Measurements from ENCODE around the gene GALNT1.
A peak's percentile ranks its signal among the peaks of the same experiment; 100 is the strongest.

The GALNT1 gene

DNA sequence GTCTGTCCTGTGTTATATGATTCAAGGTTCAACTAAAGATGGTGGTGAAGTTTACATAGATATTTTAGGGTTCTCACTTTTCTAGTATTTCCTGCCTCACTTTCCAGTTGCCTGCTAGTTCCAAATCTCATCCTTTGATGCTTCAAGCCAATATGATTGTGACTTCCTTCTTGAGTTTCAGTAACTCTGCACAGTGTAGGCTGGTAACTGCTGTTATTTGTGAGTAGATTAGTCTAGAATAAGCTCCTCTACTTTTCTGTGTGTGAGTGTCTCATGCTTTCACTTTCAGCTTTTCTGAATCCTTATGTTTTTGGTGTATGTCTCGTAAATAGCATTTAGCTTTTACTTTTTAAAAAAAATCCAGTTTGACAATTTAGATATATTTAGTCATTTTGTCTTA is 42.6 kb downstream of the GALNT1 start:
- TF ChIP-seq SPI1 (IDR thresholded peaks at IDR 0.05; ENCODE audit: low read depth, low read length) (peak; percentile 13; the same call in 1 of the 2 replicates), POLR2AphosphoS5 (IDR thresholded peaks at IDR 0.05; ENCODE audit: low read depth, low read length) (no peak)
- DNase-seq (ENCODE audit: insufficient read length, low spot score) (no peak), FAIRE-seq (peak; percentile 79)

DNA sequence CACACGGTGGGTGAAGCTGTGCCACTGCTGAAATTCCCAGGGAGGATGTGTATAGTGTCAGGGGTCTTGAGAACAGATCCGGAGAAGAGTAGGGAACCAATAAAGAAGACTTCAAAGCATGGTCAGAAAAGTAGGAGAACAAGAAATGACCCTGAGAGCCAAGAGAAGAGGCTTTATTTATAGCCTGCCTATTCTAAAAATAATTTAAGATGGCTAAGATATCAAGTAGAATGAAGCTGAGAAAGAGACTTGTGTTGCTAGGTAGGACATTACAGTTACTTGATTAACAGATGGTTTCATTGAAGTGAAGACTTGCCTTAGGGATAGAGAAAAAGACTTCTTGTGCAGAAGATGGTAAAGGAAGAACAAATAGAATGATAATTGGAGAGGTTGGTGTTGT is 43.7 kb downstream of the GALNT1 start:
- DNase-seq (ENCODE audit: insufficient read length, low spot score): no peak
- TF ChIP-seq POLR2A (IDR thresholded peaks at IDR 0.05; ENCODE audit: low read depth, low read length) (no peak), SPI1 (IDR thresholded peaks at IDR 0.05; ENCODE audit: low read depth, low read length) (no peak), PAX5 (IDR thresholded peaks at IDR 0.05; ENCODE audit: insufficient read depth, low read length, severe bottlenecking) (no peak), POU2F2 (IDR thresholded peaks at IDR 0.05; ENCODE audit: low read depth, low read length) (no peak), TAF1 (IDR thresholded peaks at IDR 0.05; ENCODE audit: low read depth, low read length) (no peak), POLR2AphosphoS5 (IDR thresholded peaks at IDR 0.05; ENCODE audit: low read depth, low read length) (no peak)
- no peak for FAIRE-seq

DNA sequence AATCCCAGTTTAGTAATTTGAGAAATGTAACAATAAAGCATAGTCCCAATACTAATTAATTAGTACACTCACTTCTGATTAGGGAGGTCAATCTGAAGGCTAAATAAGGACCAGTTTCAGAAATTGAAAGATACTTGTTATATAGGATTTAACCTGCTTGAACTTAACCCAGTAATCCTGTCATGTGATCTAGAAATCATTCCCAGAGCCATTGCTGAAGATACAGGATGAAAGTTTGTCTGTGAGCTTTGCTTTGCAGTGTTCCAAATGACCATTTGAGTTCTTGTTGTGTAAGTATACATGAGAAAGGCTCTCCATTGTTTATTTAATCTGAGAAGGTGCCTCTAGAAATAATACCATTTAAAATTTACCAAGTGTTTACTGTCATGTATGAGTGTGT is 52.2 kb downstream of the GALNT1 start:
- DNase-seq (ENCODE audit: insufficient read length, low spot score) (no peak), FAIRE-seq (no peak)
- TF ChIP-seq POLR2AphosphoS5 (IDR thresholded peaks at IDR 0.05; ENCODE audit: low read depth, low read length): no peak
- no peak for TF ChIP-seq POLR2A (IDR thresholded peaks at IDR 0.05; ENCODE audit: low read depth, low read length)
- no peak for TF ChIP-seq PAX5 (IDR thresholded peaks at IDR 0.05; ENCODE audit: insufficient read depth, low read length, severe bottlenecking)
- TF ChIP-seq POU2F2 (IDR thresholded peaks at IDR 0.05; ENCODE audit: low read depth, low read length): no peak
- no peak for TF ChIP-seq SPI1 (IDR thresholded peaks at IDR 0.05; ENCODE audit: low read depth, low read length)
- no peak for TF ChIP-seq TAF1 (IDR thresholded peaks at IDR 0.05; ENCODE audit: low read depth, low read length)

DNA sequence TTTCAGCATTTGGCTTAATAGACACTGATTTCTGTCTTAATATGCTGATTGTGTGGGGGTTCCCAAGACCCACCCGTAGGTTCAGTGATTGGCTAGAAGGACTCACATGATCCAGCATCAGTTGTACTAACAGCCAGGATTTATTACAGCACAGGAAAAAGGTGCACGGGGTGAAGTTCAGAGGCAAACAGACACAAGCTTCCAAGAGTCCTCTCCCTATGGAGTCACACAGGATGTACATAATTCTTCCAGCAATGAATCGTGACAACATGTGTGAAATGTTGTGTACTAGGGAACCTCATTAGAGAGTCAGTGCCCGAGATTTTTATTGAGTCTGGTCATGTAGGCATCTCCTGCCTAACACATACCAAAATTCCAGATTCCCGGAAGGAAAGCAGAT is 52.8 kb downstream of the GALNT1 start:
- DNase-seq (ENCODE audit: insufficient read length, low spot score) (no peak), FAIRE-seq (no peak)
- TF ChIP-seq PAX5 (IDR thresholded peaks at IDR 0.05; ENCODE audit: insufficient read depth, low read length, severe bottlenecking) (no peak), POLR2A (IDR thresholded peaks at IDR 0.05; ENCODE audit: low read depth, low read length) (no peak), POU2F2 (IDR thresholded peaks at IDR 0.05; ENCODE audit: low read depth, low read length) (no peak), SPI1 (IDR thresholded peaks at IDR 0.05; ENCODE audit: low read depth, low read length) (no peak), TAF1 (IDR thresholded peaks at IDR 0.05; ENCODE audit: low read depth, low read length) (no peak), POLR2AphosphoS5 (IDR thresholded peaks at IDR 0.05; ENCODE audit: low read depth, low read length) (no peak)

DNA sequence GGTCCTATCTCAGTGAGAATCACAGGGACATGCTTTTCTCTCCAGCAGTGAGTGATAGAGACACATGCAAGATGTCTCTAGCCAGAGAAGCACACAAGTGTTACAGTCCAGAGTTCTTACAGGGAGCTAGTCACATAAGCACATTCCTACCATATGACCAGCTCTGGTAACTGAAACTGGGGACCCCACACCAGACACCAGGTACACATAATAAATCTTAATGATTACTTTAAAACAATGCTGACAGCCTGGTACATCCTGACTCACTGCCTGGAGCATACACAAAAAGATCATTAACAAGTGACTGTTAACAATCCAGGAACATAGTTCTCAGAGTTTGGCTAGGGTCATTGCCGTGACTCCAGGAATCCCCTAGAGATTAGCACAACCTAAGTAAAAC is 53.6 kb downstream of the GALNT1 start:
- FAIRE-seq (no peak), DNase-seq (ENCODE audit: insufficient read length, low spot score) (no peak)
- TF ChIP-seq POU2F2 (IDR thresholded peaks at IDR 0.05; ENCODE audit: low read depth, low read length): no peak
- no peak for TF ChIP-seq PAX5 (IDR thresholded peaks at IDR 0.05; ENCODE audit: insufficient read depth, low read length, severe bottlenecking)
- no peak for TF ChIP-seq SPI1 (IDR thresholded peaks at IDR 0.05; ENCODE audit: low read depth, low read length)
- TF ChIP-seq POLR2A (IDR thresholded peaks at IDR 0.05; ENCODE audit: low read depth, low read length): no peak

DNA sequence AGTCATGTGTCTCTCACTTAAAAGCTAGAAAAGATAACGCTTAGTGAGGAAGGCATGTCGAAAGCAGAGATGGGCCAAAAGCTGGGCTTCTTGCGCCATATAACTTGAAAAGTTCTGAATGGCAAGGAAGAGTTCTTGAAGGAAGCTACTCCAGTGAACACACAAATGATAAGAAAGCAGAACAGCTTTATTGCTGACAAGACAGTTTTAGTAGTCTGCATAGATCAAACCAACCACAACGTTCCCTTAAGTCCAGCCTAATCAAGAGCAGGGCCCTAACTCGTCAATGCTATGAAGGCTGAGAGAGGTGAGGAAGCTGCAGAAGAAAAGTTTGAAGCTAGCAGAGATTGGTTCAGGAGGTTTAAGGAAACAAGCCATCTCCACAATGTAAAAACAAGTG is 55.7 kb downstream of the GALNT1 start:
- TF ChIP-seq POLR2AphosphoS5 (IDR thresholded peaks at IDR 0.05; ENCODE audit: low read depth, low read length): no peak
- TF ChIP-seq PAX5 (IDR thresholded peaks at IDR 0.05; ENCODE audit: insufficient read depth, low read length, severe bottlenecking): no peak
- TF ChIP-seq POLR2A (IDR thresholded peaks at IDR 0.05; ENCODE audit: low read depth, low read length): no peak
- no peak for TF ChIP-seq TAF1 (IDR thresholded peaks at IDR 0.05; ENCODE audit: low read depth, low read length)
- no peak for TF ChIP-seq SPI1 (IDR thresholded peaks at IDR 0.05; ENCODE audit: low read depth, low read length)
- no peak for TF ChIP-seq POU2F2 (IDR thresholded peaks at IDR 0.05; ENCODE audit: low read depth, low read length)
- DNase-seq (ENCODE audit: insufficient read length, low spot score): no peak
- FAIRE-seq: no peak

DNA sequence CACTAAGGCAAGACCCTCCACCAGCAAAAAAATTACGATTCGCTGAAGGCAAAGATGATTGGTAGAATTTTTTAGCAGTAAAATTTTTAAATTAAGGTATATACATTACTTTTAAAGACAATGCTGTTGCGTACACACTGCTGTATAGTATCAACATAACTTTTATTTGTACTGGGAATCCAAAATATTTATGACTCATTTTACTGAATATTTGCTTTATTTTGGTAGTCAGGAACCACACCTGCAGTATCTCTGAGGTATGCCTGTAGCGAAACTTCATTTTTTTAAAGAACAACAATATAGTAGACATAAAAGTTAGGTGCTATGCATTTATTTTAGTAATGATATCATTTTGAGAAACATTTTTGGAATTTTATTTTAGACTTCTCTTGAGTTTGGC is 57.8 kb downstream of the GALNT1 start:
- no peak for DNase-seq (ENCODE audit: insufficient read length, low spot score)
- TF ChIP-seq PAX5 (IDR thresholded peaks at IDR 0.05; ENCODE audit: insufficient read depth, low read length, severe bottlenecking): no peak
- no peak for TF ChIP-seq POLR2A (IDR thresholded peaks at IDR 0.05; ENCODE audit: low read depth, low read length)
- FAIRE-seq: no peak

DNA sequence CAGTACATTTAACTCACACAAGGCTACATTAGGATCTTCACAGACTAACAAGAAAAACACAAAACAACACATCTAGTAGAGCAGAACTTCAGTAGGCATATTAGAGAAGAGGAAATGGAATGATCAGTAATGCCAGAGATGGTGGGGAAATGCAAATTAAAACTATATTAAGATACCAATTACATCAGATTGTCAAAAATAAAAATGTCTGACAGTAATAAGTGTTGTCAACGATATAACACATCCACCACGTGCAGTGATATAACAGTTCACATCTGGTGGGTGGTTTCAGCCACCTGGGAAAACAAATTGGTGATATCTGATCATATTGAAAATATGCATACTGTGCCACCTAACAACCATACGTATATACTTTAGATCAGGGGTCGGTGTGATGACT is 59.9 kb downstream of the GALNT1 start:
- FAIRE-seq (peak; percentile 43), DNase-seq (ENCODE audit: insufficient read length, low spot score) (no peak)
- TF ChIP-seq SPI1 (IDR thresholded peaks at IDR 0.05; ENCODE audit: low read depth, low read length): no peak
- no peak for TF ChIP-seq POU2F2 (IDR thresholded peaks at IDR 0.05; ENCODE audit: low read depth, low read length)
- no peak for TF ChIP-seq TAF1 (IDR thresholded peaks at IDR 0.05; ENCODE audit: low read depth, low read length)
- no peak for TF ChIP-seq PAX5 (IDR thresholded peaks at IDR 0.05; ENCODE audit: insufficient read depth, low read length, severe bottlenecking)
- no peak for TF ChIP-seq POLR2AphosphoS5 (IDR thresholded peaks at IDR 0.05; ENCODE audit: low read depth, low read length)
- TF ChIP-seq POLR2A (IDR thresholded peaks at IDR 0.05; ENCODE audit: low read depth, low read length): no peak

DNA sequence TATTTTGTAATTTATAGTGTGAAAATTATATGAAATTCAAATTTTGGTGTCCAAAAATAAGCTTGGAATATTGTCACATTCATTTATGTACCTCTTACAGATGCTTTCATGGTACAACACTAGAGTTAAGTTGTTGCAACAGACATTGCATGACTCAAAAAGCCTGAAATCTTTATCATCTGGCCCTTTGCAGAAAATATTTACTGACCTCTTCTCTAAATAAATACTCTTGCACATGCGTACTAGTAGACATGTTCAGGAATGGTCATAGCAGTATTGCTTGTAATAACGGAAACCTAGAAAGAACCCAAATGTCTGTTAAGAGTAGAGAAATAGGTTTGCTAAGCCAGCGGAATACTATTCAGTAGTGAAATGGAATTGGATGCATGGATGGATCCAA is 60.4 kb downstream of the GALNT1 start:
- TF ChIP-seq SPI1 (IDR thresholded peaks at IDR 0.05; ENCODE audit: low read depth, low read length): no peak
- TF ChIP-seq POU2F2 (IDR thresholded peaks at IDR 0.05; ENCODE audit: low read depth, low read length): no peak
- no peak for TF ChIP-seq POLR2AphosphoS5 (IDR thresholded peaks at IDR 0.05; ENCODE audit: low read depth, low read length)
- no peak for TF ChIP-seq POLR2A (IDR thresholded peaks at IDR 0.05; ENCODE audit: low read depth, low read length)
- no peak for TF ChIP-seq PAX5 (IDR thresholded peaks at IDR 0.05; ENCODE audit: insufficient read depth, low read length, severe bottlenecking)
- TF ChIP-seq TAF1 (IDR thresholded peaks at IDR 0.05; ENCODE audit: low read depth, low read length): no peak
- no peak for DNase-seq (ENCODE audit: insufficient read length, low spot score)
- FAIRE-seq: no peak

DNA sequence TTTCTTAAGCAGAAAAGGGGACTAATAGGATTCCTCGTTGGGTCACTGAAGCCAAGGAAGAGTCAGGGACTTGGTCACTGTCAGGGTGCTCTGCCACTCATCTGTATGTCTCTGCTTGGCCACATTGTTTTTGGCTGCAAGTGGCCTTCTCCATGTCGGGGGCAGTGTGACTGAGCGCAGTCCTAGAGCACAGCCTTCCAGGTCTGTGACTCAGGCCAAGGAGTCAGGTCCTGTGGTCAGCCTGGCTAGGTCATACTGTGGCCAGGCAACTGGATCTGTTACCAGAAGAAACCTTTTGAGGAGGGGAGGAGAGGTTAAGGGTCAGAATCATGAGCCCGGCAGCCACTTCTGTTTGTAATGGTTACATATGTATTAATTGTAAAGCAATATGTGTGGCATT is 61.3 kb downstream of the GALNT1 start:
- DNase-seq (ENCODE audit: insufficient read length, low spot score) (no peak), FAIRE-seq (no peak)
- no peak for TF ChIP-seq SPI1 (IDR thresholded peaks at IDR 0.05; ENCODE audit: low read depth, low read length)
- TF ChIP-seq POU2F2 (IDR thresholded peaks at IDR 0.05; ENCODE audit: low read depth, low read length): no peak
- no peak for TF ChIP-seq PAX5 (IDR thresholded peaks at IDR 0.05; ENCODE audit: insufficient read depth, low read length, severe bottlenecking)
- TF ChIP-seq POLR2A (IDR thresholded peaks at IDR 0.05; ENCODE audit: low read depth, low read length): no peak
- TF ChIP-seq POLR2AphosphoS5 (IDR thresholded peaks at IDR 0.05; ENCODE audit: low read depth, low read length): no peak
- TF ChIP-seq TAF1 (IDR thresholded peaks at IDR 0.05; ENCODE audit: low read depth, low read length): no peak

Data from GM12891 (cell line).